ENCODE data around the gene OR5K1.

OR5K1 gene

GRCh38 chr3:98462901-98463300 is at the start of gene OR5K1:
Gene OR5K1 (plus strand): TSS chr3:98463201. CDS start chr3:98469577, 6,376 bp downstream.
- no peak for DNase-seq

- no peak for DNase-seq
These were observed 30.4 kb upstream of the OR5K1 start for GRCh38 chr3:98432575-98432974.

GRCh38 chr3:98433764-98434163 is 29.2 kb upstream of the OR5K1 start:
- no peak for DNase-seq

GRCh38 chr3:98434412-98434811 is 28.6 kb upstream of the OR5K1 start:
- DNase-seq = no peak

- no peak for DNase-seq
These were observed 22.7 kb upstream of the OR5K1 start for GRCh38 chr3:98440283-98440682.

GRCh38 chr3:98445949-98446406 is 17.0 kb upstream of the OR5K1 start:
- no peak for DNase-seq

GRCh38 chr3:98449606-98450193 is 13.3 kb upstream of the OR5K1 start:
- no peak for DNase-seq

- no peak for DNase-seq
These were observed 12.6 kb upstream of the OR5K1 start for GRCh38 chr3:98450372-98450771.

GRCh38 chr3:98453827-98454226 is 9.2 kb upstream of the OR5K1 start:
- no peak for DNase-seq

GRCh38 chr3:98454929-98455328 is 8.1 kb upstream of the OR5K1 start:
- no peak for DNase-seq

GRCh38 chr3:98457543-98457942 is 5.5 kb upstream of the OR5K1 start:
- DNase-seq = no peak

- no peak for DNase-seq
These were observed 2.8 kb upstream of the OR5K1 start for GRCh38 chr3:98460220-98460619.

GRCh38 chr3:98482717-98483482 is 19.9 kb downstream of the OR5K1 start:
- no peak for DNase-seq

GRCh38 chr3:98483626-98484025 is 20.6 kb downstream of the OR5K1 start:
- DNase-seq = no peak

GRCh38 chr3:98497381-98497780 is 34.4 kb downstream of the OR5K1 start, which contains the start of gene OR5K2:
Gene OR5K2 (plus strand): TSS chr3:98497681. CDS start chr3:98497681, 0 bp downstream.
- no peak for DNase-seq

GRCh38 chr3:98500019-98500418 is 37.0 kb downstream of the OR5K1 start:
- no peak for DNase-seq

- DNase-seq = no peak
These were observed 38.3 kb downstream of the OR5K1 start for GRCh38 chr3:98501270-98501669.

GRCh38 chr3:98501863-98502576 is 39.0 kb downstream of the OR5K1 start:
- DNase-seq = no peak

- no peak for DNase-seq
These were observed 41.5 kb downstream of the OR5K1 start for GRCh38 chr3:98504539-98504938.

- DNase-seq = no peak
These were observed 45.6 kb downstream of the OR5K1 start for GRCh38 chr3:98508582-98508981.

GRCh38 chr3:98512576-98512975 is 49.6 kb downstream of the OR5K1 start:
- DNase-seq = no peak

- no peak for DNase-seq
These were observed 50.1 kb downstream of the OR5K1 start for GRCh38 chr3:98513091-98513511.

GRCh38 chr3:98513736-98514135 is 50.7 kb downstream of the OR5K1 start:
- DNase-seq = no peak

- DNase-seq = no peak
These were observed 51.9 kb downstream of the OR5K1 start for GRCh38 chr3:98514948-98515347.
